DOHH2 (cell line): ENCODE data around the gene ZIC5.
"Not testable (repeated sequence)": the region's sequence is repeated elsewhere in the genome, so short reads cannot be mapped to it uniquely, and the experiment has no call there.

ENCODE experiments used
- H3F3A ChIP-seq: fragments of 200-600 bp; sonication (generic), shearing (Covaris generic); 2 replicates; pipeline ENCODE4 v1.6.0; 2016; ENCODE audit warnings: antibody characterized with exemption, mild to moderate bottlenecking; ENCODE audit not compliant: control insufficient read depth, insufficient read depth
- H3K27ac ChIP-seq: fragments of 200-600 bp; sonication (generic); 2 replicates; pipeline ENCODE4 v1.5.1; 2014; ENCODE audit warnings: low read depth, mild to moderate bottlenecking, low read length, moderate library complexity
- H3K27me3 ChIP-seq: fragments of 200-600 bp; sonication (generic); 2 replicates; pipeline ENCODE4 v1.6.1; 2014; ENCODE audit warnings: mild to moderate bottlenecking, low read length, mixed read lengths; ENCODE audit not compliant: control insufficient read depth
- H3K36me3 ChIP-seq: fragments of 200-600 bp; sonication (generic); 2 replicates; pipeline ENCODE4 v1.6.1; 2014; ENCODE audit warnings: mild to moderate bottlenecking, low read length, moderate library complexity, mixed read lengths; ENCODE audit not compliant: control insufficient read depth
- H3K4me1 ChIP-seq: fragments of 200-600 bp; sonication (generic); 2 replicates; pipeline ENCODE4 v1.6.1; 2014; ENCODE audit warnings: mild to moderate bottlenecking, low read length, mixed read lengths; ENCODE audit not compliant: control insufficient read depth
- H3K4me2 ChIP-seq: fragments of 200-600 bp; sonication (generic); 2 replicates; pipeline ENCODE4 v1.6.0; 2014; ENCODE audit warnings: mild to moderate bottlenecking, low read length, moderate library complexity
- H3K4me3 ChIP-seq: fragments of 200-600 bp; sonication (generic); 2 replicates; pipeline ENCODE4 v1.5.1; 2014; ENCODE audit warnings: mild to moderate bottlenecking, low read length, mixed read lengths
- H3K79me2 ChIP-seq: fragments of 200-600 bp; sonication (generic); 2 replicates; pipeline ENCODE4 v1.6.1; 2014; ENCODE audit warnings: mild to moderate bottlenecking, low read length, mixed read lengths; ENCODE audit not compliant: control insufficient read depth
- H3K9me2 ChIP-seq: fragments of 200-600 bp; sonication (generic); replicated peaks from 2 replicates; pipeline ENCODE4 v1.6.1; 2014; ENCODE audit warnings: mild to moderate bottlenecking, low read length, mixed read lengths; ENCODE audit not compliant: control insufficient read depth
- H3K9me3 ChIP-seq: fragments of 200-600 bp; sonication (generic); 2 replicates; pipeline ENCODE4 v1.6.1; 2014; ENCODE audit warnings: antibody characterized with exemption, low read length, mixed read lengths; ENCODE audit not compliant: control insufficient read depth, insufficient read depth
- H4K20me1 ChIP-seq: fragments of 200-600 bp; sonication (generic); 2 replicates; pipeline ENCODE4 v1.6.0; 2014; ENCODE audit warnings: low read depth, mild to moderate bottlenecking, antibody characterized with exemption, low read length, moderate library complexity; ENCODE audit not compliant: control insufficient read depth, insufficient read depth
- EZH2phosphoT487 ChIP-seq: fragments of 200-600 bp; sonication (generic); IDR thresholded peaks from 2 replicates; pipeline ENCODE4 v1.6.1; 2017; ENCODE audit warnings: borderline replicate concordance, mild to moderate bottlenecking, antibody characterized with exemption, low read length, moderate library complexity, mixed read lengths
- TF ChIP-seq, protein P1 (sequence below): fragments of 200-600 bp; sonication (generic); IDR thresholded peaks from one replicate; pipeline ENCODE4 v1.5.1; 2014; ENCODE audit warnings: antibody characterized with exemption, mild to moderate bottlenecking, low read depth, low read length; ENCODE audit not compliant: poor library complexity, severe bottlenecking

The ZIC5 gene

DNA sequence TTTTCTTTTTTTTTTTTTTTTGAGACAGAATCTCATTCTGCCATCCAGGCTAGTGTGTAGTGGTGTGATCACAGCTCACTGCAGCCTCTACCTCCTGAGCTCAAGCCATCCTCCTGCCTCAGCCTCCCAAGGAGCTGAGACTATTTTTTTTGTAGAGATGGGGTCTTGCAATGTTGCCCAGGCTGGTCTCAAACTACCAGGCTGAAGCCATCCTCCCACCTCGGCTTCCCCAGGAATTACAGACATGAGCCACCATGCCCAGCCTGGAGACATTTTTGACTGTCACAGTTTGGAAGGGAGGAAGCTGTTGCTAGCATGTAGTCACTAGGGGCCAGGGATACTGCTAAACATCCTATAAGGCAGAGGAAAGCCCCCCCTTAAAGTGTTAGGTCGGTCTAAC lies 23.9 kb downstream of the ZIC5 start:
- H3K4me3 ChIP-seq, result no peak overlapping the region
- no peaks in the 10 kb centered on the region for H3K36me3 ChIP-seq
- H3K9me3 ChIP-seq, result no peaks in the 10 kb centered on the region
- H4K20me1 ChIP-seq, result no peaks in the 10 kb centered on the region
- no peak overlapping the region for H3K4me2 ChIP-seq
- H3K27ac ChIP-seq, result no peak overlapping the region
- H3K79me2 ChIP-seq, result no peaks in the 10 kb centered on the region
- TF ChIP-seq, protein P1, sequence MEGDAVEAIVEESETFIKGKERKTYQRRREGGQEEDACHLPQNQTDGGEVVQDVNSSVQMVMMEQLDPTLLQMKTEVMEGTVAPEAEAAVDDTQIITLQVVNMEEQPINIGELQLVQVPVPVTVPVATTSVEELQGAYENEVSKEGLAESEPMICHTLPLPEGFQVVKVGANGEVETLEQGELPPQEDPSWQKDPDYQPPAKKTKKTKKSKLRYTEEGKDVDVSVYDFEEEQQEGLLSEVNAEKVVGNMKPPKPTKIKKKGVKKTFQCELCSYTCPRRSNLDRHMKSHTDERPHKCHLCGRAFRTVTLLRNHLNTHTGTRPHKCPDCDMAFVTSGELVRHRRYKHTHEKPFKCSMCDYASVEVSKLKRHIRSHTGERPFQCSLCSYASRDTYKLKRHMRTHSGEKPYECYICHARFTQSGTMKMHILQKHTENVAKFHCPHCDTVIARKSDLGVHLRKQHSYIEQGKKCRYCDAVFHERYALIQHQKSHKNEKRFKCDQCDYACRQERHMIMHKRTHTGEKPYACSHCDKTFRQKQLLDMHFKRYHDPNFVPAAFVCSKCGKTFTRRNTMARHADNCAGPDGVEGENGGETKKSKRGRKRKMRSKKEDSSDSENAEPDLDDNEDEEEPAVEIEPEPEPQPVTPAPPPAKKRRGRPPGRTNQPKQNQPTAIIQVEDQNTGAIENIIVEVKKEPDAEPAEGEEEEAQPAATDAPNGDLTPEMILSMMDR, result no peak
- no peak for TF ChIP-seq EZH2phosphoT487
- H3F3A ChIP-seq, result no peaks in the 10 kb centered on the region
- no peaks in the 10 kb centered on the region for H3K4me1 ChIP-seq
- no peaks in the 10 kb centered on the region for H3K9me2 ChIP-seq
- no peaks in the 10 kb centered on the region; the same call in 1 of the 2 replicates for H3K27me3 ChIP-seq

DNA sequence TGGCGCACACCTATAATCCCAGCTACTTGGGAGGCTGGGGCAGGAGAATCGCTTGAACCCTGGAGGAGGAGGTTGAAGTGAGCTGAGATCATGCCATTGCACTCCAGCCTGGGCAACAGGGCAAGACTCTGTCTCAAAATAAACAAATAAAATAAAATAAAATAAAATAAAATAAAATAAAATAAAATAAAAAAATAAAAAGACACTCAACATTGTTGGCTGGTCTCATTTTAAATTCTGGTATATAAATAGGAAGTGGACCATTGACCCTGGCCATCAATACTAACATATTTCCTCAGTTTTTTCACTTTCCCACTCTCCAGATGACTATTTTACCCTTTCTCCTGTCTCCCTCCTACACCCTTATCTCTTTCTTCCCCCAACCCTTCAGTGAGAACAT lies 26.1 kb downstream of the ZIC5 start:
- H3K36me3 ChIP-seq, H3K4me3 ChIP-seq, H3K9me2 ChIP-seq, H3K27me3 ChIP-seq, H3F3A ChIP-seq, H3K4me1 ChIP-seq, H3K9me3 ChIP-seq, H3K27ac ChIP-seq, H3K79me2 ChIP-seq, H4K20me1 ChIP-seq, H3K4me2 ChIP-seq: not testable (repeated sequence)

DNA sequence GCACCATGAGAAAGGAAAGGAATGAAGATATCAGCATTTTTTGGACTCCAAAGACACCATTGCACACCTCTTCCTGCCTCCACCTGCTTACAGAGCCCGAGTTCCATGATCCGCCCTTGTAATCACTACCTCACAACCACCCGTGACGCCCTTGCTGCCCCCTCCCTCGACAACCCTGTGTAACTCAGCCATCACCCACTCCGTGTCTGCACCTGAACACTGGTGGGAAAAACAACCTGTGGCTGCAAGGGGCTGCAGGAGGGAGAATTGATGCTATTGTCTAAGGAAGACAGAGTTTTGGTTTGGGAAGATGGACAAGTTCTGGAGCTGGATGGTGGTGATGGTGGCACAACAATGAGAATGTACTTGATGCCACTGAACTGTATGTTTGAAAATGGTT lies 27.0 kb downstream of the ZIC5 start:
- H4K20me1 ChIP-seq, result no peaks in the 10 kb centered on the region
- H3K9me2 ChIP-seq, result no peaks in the 10 kb centered on the region
- no peak overlapping the region for H3K4me2 ChIP-seq
- no peaks in the 10 kb centered on the region for H3K79me2 ChIP-seq
- H3K27me3 ChIP-seq, result no peaks in the 10 kb centered on the region
- H3F3A ChIP-seq, result no peaks in the 10 kb centered on the region
- no peak overlapping the region for H3K4me3 ChIP-seq
- no peaks in the 10 kb centered on the region for H3K9me3 ChIP-seq
- no peaks in the 10 kb centered on the region for H3K36me3 ChIP-seq
- TF ChIP-seq, protein P1, result no peak
- no peak for TF ChIP-seq EZH2phosphoT487
- no peaks in the 10 kb centered on the region for H3K4me1 ChIP-seq
- no peak overlapping the region for H3K27ac ChIP-seq

DNA sequence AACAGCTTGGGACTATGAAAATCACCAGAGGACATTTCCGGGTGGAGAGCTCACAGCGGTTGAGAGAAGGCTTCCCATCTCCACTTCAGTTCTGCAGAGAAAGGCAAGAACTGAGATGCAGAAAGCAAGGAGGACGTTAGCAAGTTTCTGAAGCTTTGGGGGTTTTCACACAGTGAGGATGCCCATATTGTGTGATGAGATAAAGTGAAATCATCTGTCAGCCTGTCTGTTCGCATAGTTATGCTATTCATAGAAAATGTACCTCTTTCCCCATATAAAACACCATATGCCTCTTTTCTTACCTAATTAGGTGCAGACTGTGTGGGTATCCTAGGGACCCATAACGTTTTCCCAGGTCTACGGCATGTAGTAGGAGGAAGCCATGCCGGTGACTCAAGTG lies 27.5 kb downstream of the ZIC5 start:
- Histone ChIP-seq H3K36me3 (no peaks in the 10 kb centered on the region), H3K4me1 (no peaks in the 10 kb centered on the region), H3K27ac (no peak overlapping the region), H3K27me3 (no peaks in the 10 kb centered on the region), H3K4me3 (no peak overlapping the region), H4K20me1 (no peaks in the 10 kb centered on the region), H3F3A (no peaks in the 10 kb centered on the region), H3K4me2 (no peak overlapping the region), H3K9me3 (no peaks in the 10 kb centered on the region), H3K9me2 (no peaks in the 10 kb centered on the region), H3K79me2 (no peaks in the 10 kb centered on the region)
- TF ChIP-seq, protein P1, result no peak
- no peak for TF ChIP-seq EZH2phosphoT487
